Endothelial cell of umbilical vein (primary cell): Measurements from ENCODE around the gene CALML6. TPM values are rescaled to one million over a fixed set of nuclear protein-coding genes. Genes with fewer than 3 reads are reported as not detected.

Experiments used
- BruUV-seq: library from RNA; stranded (reverse); fragments of 400-500 nt; replicated peaks from 2 replicates; lab custom pipeline; 2021; lab: Mats Ljungman, UMichigan
- CTCF ChIA-PET: fragments of 300-600, 350-600 bp; sonication (Branson Sonifier 250); formaldehyde crosslinking; loops from one replicate; lab custom pipeline; 2021; ENCODE audit warnings: antibody characterized with exemption, inconsistent platforms; lab: Charles Lee
- POLR2A ChIA-PET: fragments of 300-600, 350-600 bp; sonication (Branson Sonifier 250); formaldehyde crosslinking; loops from one replicate; lab custom pipeline; 2021; ENCODE audit warnings: antibody characterized with exemption, inconsistent platforms; lab: Charles Lee
- DNase-seq: peaks from one replicate; pipeline ENCODE4 v3.0.0-alpha.2; 2011; ENCODE audit warnings: low read depth, low spot score
- FAIRE-seq: peaks from 2 replicates; lab custom pipeline; 2011; peaks lifted over from hg19 to GRCh38; lab: Jason Lieb, UNC
- H2AFZ ChIP-seq: 2 replicates; pipeline ENCODE4 v1.6.0; 2012; ENCODE audit warnings: low read depth, low read length, control low read depth, inconsistent platforms
- H3K27ac ChIP-seq: 2 replicates; pipeline ENCODE4 v1.5.1; 2011; ENCODE audit warnings: low read depth, mild to moderate bottlenecking, control low read depth, low read length, moderate library complexity; ENCODE audit not compliant: insufficient read depth
- H3K27me3 ChIP-seq, 2 experiments: 2 replicates each; pipeline versions ENCODE4 v1.6.0 to v1.6.1; 2011; ENCODE audit warnings: low read length in 2 of 2, mixed read lengths in 1 of 2; ENCODE audit not compliant: control insufficient read depth in 2 of 2, insufficient read depth in 2 of 2
- H3K36me3 ChIP-seq, 2 experiments: 2 replicates in 1 of 2; 3 replicates in 1 of 2; pipeline ENCODE4 v1.5.1; 2011; ENCODE audit warnings: low read length in 2 of 2, mild to moderate bottlenecking in 1 of 2, moderate library complexity in 1 of 2; ENCODE audit not compliant: control insufficient read depth in 2 of 2, insufficient read depth in 2 of 2; ENCODE audit errors: extremely low read depth in 1 of 2
- H3K4me1 ChIP-seq: 3 replicates; pipeline ENCODE4 v1.5.1; 2011; ENCODE audit warnings: mild to moderate bottlenecking, low read length; ENCODE audit not compliant: control insufficient read depth, insufficient read depth; ENCODE audit errors: extremely low read depth
- H3K4me2 ChIP-seq: 2 replicates; pipeline ENCODE4 v1.6.1; 2011; ENCODE audit warnings: low read length, control low read depth, mixed read lengths; ENCODE audit not compliant: insufficient read depth
- H3K4me3 ChIP-seq, 3 experiments: fragments of 200-600 bp in 1 of 3; sonication (generic), shearing (Covaris generic) in 1 of 3; replicated peaks in 1 of 3; 2 replicates each; pipeline ENCODE4 v1.5.1; 2011 to 2016; ENCODE audit warnings: control low read depth in 3 of 3, low read length in 3 of 3, mild to moderate bottlenecking in 2 of 3, inconsistent platforms in 1 of 3, low read depth in 1 of 3, moderate library complexity in 1 of 3; ENCODE audit not compliant: insufficient read depth in 1 of 3
- H3K79me2 ChIP-seq: 2 replicates; pipeline ENCODE4 v1.6.0; 2012; ENCODE audit warnings: low read length, inconsistent platforms; ENCODE audit not compliant: control insufficient read depth, insufficient read depth
- H3K9ac ChIP-seq: replicated peaks from 2 replicates; pipeline ENCODE3; 2011; ENCODE audit warnings: low read length, control low read depth; ENCODE audit not compliant: insufficient read depth; ENCODE audit errors: extremely low read depth
- H3K9me1 ChIP-seq: replicated peaks from 3 replicates; pipeline ENCODE4 v1.6.0; 2011; ENCODE audit warnings: mild to moderate bottlenecking, low read length; ENCODE audit not compliant: control insufficient read depth, insufficient read depth; ENCODE audit errors: extremely low read depth
- H3K9me3 ChIP-seq: replicated peaks from 2 replicates; pipeline ENCODE4 v1.5.1; 2012; ENCODE audit warnings: low read length, inconsistent platforms; ENCODE audit not compliant: control insufficient read depth, insufficient read depth
- H4K20me1 ChIP-seq: replicated peaks from 2 replicates; pipeline ENCODE3; 2011; ENCODE audit warnings: mild to moderate bottlenecking, low read length; ENCODE audit not compliant: control insufficient read depth, insufficient read depth; ENCODE audit errors: extremely low read depth
- CTCF ChIP-seq, 2 donors: IDR thresholded peaks; 1 replicate in 1 of 2; 2 replicates in 1 of 2; pipeline ENCODE4 v1.5.1; 2011; ENCODE audit warnings: low read length in 2 of 2, mild to moderate bottlenecking in 2 of 2, moderate library complexity in 2 of 2, control low read depth in 1 of 2, inconsistent platforms in 1 of 2, low read depth in 1 of 2; ENCODE audit not compliant: insufficient read depth in 1 of 2; ENCODE audit errors: extremely low read depth in 1 of 2
- EZH2 ChIP-seq: IDR thresholded peaks from 2 replicates; pipeline ENCODE4 v1.6.1; 2012; ENCODE audit warnings: borderline replicate concordance, low read depth, mild to moderate bottlenecking, moderate library complexity, low read length, inconsistent platforms; ENCODE audit not compliant: severe bottlenecking
- GATA2 ChIP-seq: IDR thresholded peaks from 2 replicates; pipeline ENCODE4 v1.7.0; 2011; ENCODE audit warnings: low read depth, mild to moderate bottlenecking, moderate library complexity, mixed read lengths, low read length; ENCODE audit not compliant: insufficient read length, insufficient read depth
- JUN ChIP-seq: IDR thresholded peaks from 2 replicates; pipeline ENCODE4 v1.6.1; 2011; ENCODE audit warnings: borderline replicate concordance, low read depth; ENCODE audit not compliant: insufficient read length, insufficient read depth
- MAX ChIP-seq: IDR thresholded peaks from 2 replicates; pipeline ENCODE4 v1.6.1; 2011; ENCODE audit not compliant: insufficient read depth, insufficient read length
- POLR2A ChIP-seq: IDR thresholded peaks from 2 replicates; pipeline ENCODE4 v1.6.1; 2012; ENCODE audit warnings: low read depth, mild to moderate bottlenecking, control low read depth, low read length
- dilution Hi-C: fragments of 300-500 bp; cut with MboI; formaldehyde crosslinking; loops from one replicate; pipeline ENCODE4 v1.15.0; 2019; ENCODE audit warnings: low sequenced_read_pairs; ENCODE audit not compliant: extremely low pct_ligation_motif_present
- intact Hi-C: fragments of 100-400 bp; cut with micrococcal nuclease; formaldehyde crosslinking; loops from one replicate; pipeline ENCODE4 v1.10.0; 2022
- polyA plus RNA-seq, 4 experiments: library from polyadenylated mRNA; depleted of rRNA in 3 of 4; stranded (reverse) in 3 of 4; unstranded in 1 of 4; fragments of >200 nt; gene quantifications; 2 replicates each; pipeline versions ENCODE4 v1.2.1 to v1.2.3, GENCODE V29; 2011 to 2012; ENCODE audit warnings: missing spikeins in 1 of 4
- total RNA-seq: library from RNA; stranded (reverse); gene quantifications from 2 replicates; pipeline ENCODE4 v1.2.3, GENCODE V29; 2021

CALML6 gene
- total and polyA plus RNA-seq, 2 donors (not counting 3 experiments of a cell fraction or from before 2014, with no cell fraction given), result 0.36 to 0.44 TPM

GRCh38 chr1:1947493-1947892, 32.4 kb downstream of the CALML6 start:
- no peaks in the 10 kb centered on the region for H3K79me2 ChIP-seq
- DNase-seq (no peak), FAIRE-seq (no peak)
- H3K36me3 ChIP-seq, result no peaks in the 10 kb centered on the region
- no peak overlapping the region for H2AFZ ChIP-seq
- H3K4me1 ChIP-seq, result no peaks in the 10 kb centered on the region
- no peak for TF ChIP-seq CTCF (IDR thresholded peaks at IDR 0.05; ENCODE audit: extremely low read depth in 1 of 2, insufficient read depth in 1 of 2, low read depth in 1 of 2, low read length in 2 of 2)
- no peak for TF ChIP-seq JUN
- no peak for TF ChIP-seq MAX
- TF ChIP-seq GATA2, result no peak
- no peak for TF ChIP-seq POLR2A
- TF ChIP-seq EZH2, result no peak
- intact Hi-C loops (no loop called here), dilution Hi-C loops (no loop called here)
- H3K4me3 ChIP-seq, result no peak overlapping the region
- H4K20me1 ChIP-seq, result no peaks in the 10 kb centered on the region
- BruUV-seq, result no TSS peak
- ChIA-PET CTCF (interaction anchor here (2.7 kb wide), 1 partner anchor 97 kb away, joined by 9 read pairs; no protein-coding TSS in a partner anchor), POLR2A (no interaction called here)
- no peak overlapping the region for H3K9ac ChIP-seq
- no peaks in the 10 kb centered on the region for H3K27me3 ChIP-seq
- no peak overlapping the region for H3K4me2 ChIP-seq
- no peaks in the 10 kb centered on the region for H3K9me3 ChIP-seq
- no peaks in the 10 kb centered on the region for H3K9me1 ChIP-seq
- no peak overlapping the region for H3K27ac ChIP-seq
